Liver (tissue), 3 donors: ENCODE data around the gene TRABD.

Source experiments
- EGR1 ChIP-seq, 2 donors: IDR thresholded peaks; 2 replicates each; pipeline ENCODE4 v1.6.1; 2016 to 2018; ENCODE audit warnings: antibody characterized with exemption in 2 of 2, low read depth in 2 of 2
- HNF4G ChIP-seq: IDR thresholded peaks from 2 replicates; pipeline ENCODE4 v1.6.1; 2016; ENCODE audit warnings: antibody characterized with exemption
- RAD21 ChIP-seq, 2 donors: IDR thresholded peaks; 2 replicates each; pipeline ENCODE4 v1.6.1; 2016; ENCODE audit warnings: antibody characterized with exemption in 2 of 2, mild to moderate bottlenecking in 2 of 2
- TF ChIP-seq, protein P1 (sequence below): fragments of 150-350 bp; IDR thresholded peaks from 2 replicates; pipeline ENCODE4 v1.5.1; 2017; ENCODE audit warnings: improper control_type of control experiment, low read depth, low read length; ENCODE audit not compliant: missing input control
- donor health status: healthy.
- donor health status: healthy.

DNA sequence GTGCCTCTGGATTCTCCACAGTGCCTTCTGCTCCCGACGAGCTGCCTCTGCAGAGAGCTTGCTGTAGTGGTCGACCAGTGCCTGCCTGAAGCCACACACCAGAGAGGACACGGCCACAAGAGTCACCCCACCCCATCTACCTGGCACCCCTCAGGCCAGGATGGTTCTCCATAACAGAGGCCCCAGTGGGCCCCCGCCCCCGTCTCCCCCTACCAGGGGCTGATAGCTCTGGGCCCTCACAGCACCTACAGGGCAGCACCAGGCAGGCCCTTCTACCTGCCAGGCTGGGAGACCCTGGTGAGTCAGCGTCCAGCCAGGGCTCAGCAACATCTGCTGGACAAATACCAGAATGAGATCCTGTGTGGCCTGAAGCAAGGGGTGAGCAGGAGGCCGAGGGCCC is 36.8 kb downstream of the TRABD start:
- TF ChIP-seq HNF4G (no peak), RAD21 (IDR thresholded peaks at IDR 0.05) (no peak), EGR1 (IDR thresholded peaks at IDR 0.05; ENCODE audit: low read depth in 2 of 2) (no peak)
- TF ChIP-seq, protein P1, sequence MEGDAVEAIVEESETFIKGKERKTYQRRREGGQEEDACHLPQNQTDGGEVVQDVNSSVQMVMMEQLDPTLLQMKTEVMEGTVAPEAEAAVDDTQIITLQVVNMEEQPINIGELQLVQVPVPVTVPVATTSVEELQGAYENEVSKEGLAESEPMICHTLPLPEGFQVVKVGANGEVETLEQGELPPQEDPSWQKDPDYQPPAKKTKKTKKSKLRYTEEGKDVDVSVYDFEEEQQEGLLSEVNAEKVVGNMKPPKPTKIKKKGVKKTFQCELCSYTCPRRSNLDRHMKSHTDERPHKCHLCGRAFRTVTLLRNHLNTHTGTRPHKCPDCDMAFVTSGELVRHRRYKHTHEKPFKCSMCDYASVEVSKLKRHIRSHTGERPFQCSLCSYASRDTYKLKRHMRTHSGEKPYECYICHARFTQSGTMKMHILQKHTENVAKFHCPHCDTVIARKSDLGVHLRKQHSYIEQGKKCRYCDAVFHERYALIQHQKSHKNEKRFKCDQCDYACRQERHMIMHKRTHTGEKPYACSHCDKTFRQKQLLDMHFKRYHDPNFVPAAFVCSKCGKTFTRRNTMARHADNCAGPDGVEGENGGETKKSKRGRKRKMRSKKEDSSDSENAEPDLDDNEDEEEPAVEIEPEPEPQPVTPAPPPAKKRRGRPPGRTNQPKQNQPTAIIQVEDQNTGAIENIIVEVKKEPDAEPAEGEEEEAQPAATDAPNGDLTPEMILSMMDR, result no peak
